Measurements from ENCODE around the gene GMDS. TPM values are rescaled to one million over a fixed set of nuclear protein-coding genes. Genes with fewer than 3 reads are reported as not detected.

The GMDS gene
- total and polyA plus RNA-seq, 4 donors, result 7.3 to 28.3 (median 16.1) TPM

- WGBS, 2 donors, result 92 to 96% methylated on average over 13 of the region's 13 CpGs
- no peaks in the 10 kb centered on the region for H3K36me3 ChIP-seq (ENCODE audit: control insufficient read depth in 4 of 4, insufficient read depth in 4 of 4, low read length in 4 of 4)
- H3K4me3 ChIP-seq, result no peak overlapping the region
- no peaks in the 10 kb centered on the region for H3K9me3 ChIP-seq (ENCODE audit: control insufficient read depth in 4 of 4, insufficient read depth in 3 of 4, low read length in 3 of 4)
- peaks cover 0 to 4% (median 0%) of the 10 kb centered on the region in 5 donors for H3K4me1 ChIP-seq (ENCODE audit: control insufficient read depth in 5 of 5, insufficient read depth in 5 of 5, low read length in 5 of 5)
- no peak for DNase-seq
- no peak overlapping the region for H3K9ac ChIP-seq (ENCODE audit: insufficient read depth in 1 of 2, low read length in 2 of 2)
- no peak for ATAC-seq (ENCODE audit: insufficient read depth, low FRiP score)
- H3K27ac ChIP-seq (ENCODE audit: low read depth in 1 of 2, low read length in 1 of 2), result no peak overlapping the region
- no peak for TF ChIP-seq CTCF (IDR thresholded peaks at IDR 0.05; ENCODE audit: control extremely low read depth, extremely low read depth)
- no peaks in the 10 kb centered on the region for H3K27me3 ChIP-seq (ENCODE audit: control insufficient read depth in 3 of 3, insufficient read depth in 3 of 3, low read length in 2 of 3)
These were observed 284.8 kb downstream of the GMDS start for GRCh38 chr6:1960486-1961142.

DNA sequence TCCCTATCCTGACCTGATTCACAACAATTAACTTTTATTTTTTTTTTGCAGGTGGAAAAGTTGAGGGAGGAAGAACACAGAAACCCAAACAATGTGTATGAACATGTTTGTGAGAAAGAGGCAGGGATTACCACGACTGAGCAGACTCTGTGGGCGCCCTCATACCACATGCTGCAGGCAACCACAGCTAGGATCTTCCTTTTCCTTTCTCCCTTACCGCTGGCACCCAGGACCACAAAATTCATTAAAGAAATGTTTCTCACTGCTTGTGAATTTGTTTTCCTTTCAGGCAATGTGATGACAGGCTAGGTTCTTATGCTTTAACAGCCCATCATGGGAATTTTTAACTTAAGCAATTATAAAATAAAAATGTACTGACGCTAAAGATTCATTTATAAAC is 287.1 kb downstream of the GMDS start:
- 48 to 72% methylated on average over 4 of the region's 4 CpGs for WGBS, 2 donors
- H3K36me3 ChIP-seq (ENCODE audit: control insufficient read depth in 4 of 4, insufficient read depth in 4 of 4, low read length in 4 of 4), result no peaks in the 10 kb centered on the region
- H3K4me1 ChIP-seq (ENCODE audit: control insufficient read depth in 5 of 5, insufficient read depth in 5 of 5, low read length in 5 of 5), result peaks cover 0 to 4% (median 0%) of the 10 kb centered on the region in 5 donors
- no peak for ATAC-seq (ENCODE audit: insufficient read depth, low FRiP score)
- no peak overlapping the region for H3K9ac ChIP-seq (ENCODE audit: insufficient read depth in 1 of 2, low read length in 2 of 2)
- H3K9me3 ChIP-seq (ENCODE audit: control insufficient read depth in 4 of 4, insufficient read depth in 3 of 4, low read length in 3 of 4), result no peaks in the 10 kb centered on the region
- H3K27me3 ChIP-seq (ENCODE audit: control insufficient read depth in 3 of 3, insufficient read depth in 3 of 3, low read length in 2 of 3), result no peaks in the 10 kb centered on the region
- TF ChIP-seq CTCF (IDR thresholded peaks at IDR 0.05; ENCODE audit: control extremely low read depth, extremely low read depth), result no peak
- H3K27ac ChIP-seq (ENCODE audit: low read depth in 1 of 2, low read length in 1 of 2), result no peak overlapping the region
- DNase-seq, result no peak
- no peak overlapping the region for H3K4me3 ChIP-seq

GRCh38 chr6:1957746-1958145 is 287.7 kb downstream of the GMDS start:
- 73 to 75% methylated on average over 5 of the region's 5 CpGs for WGBS, 2 donors
- H3K9ac ChIP-seq (ENCODE audit: insufficient read depth in 1 of 2, low read length in 2 of 2), result no peak overlapping the region
- no peak for TF ChIP-seq CTCF (IDR thresholded peaks at IDR 0.05; ENCODE audit: control extremely low read depth, extremely low read depth)
- no peak overlapping the region for H3K27ac ChIP-seq (ENCODE audit: low read depth in 1 of 2, low read length in 1 of 2)
- H3K4me3 ChIP-seq, result no peak overlapping the region
- H3K27me3 ChIP-seq (ENCODE audit: control insufficient read depth in 3 of 3, insufficient read depth in 3 of 3, low read length in 2 of 3), result no peaks in the 10 kb centered on the region
- no peak for ATAC-seq (ENCODE audit: insufficient read depth, low FRiP score)
- peaks cover 0 to 4% (median 0%) of the 10 kb centered on the region in 5 donors for H3K4me1 ChIP-seq (ENCODE audit: control insufficient read depth in 5 of 5, insufficient read depth in 5 of 5, low read length in 5 of 5)
- H3K9me3 ChIP-seq (ENCODE audit: control insufficient read depth in 4 of 4, insufficient read depth in 3 of 4, low read length in 3 of 4), result no peaks in the 10 kb centered on the region
- no peak for DNase-seq
- H3K36me3 ChIP-seq (ENCODE audit: control insufficient read depth in 4 of 4, insufficient read depth in 4 of 4, low read length in 4 of 4), result no peaks in the 10 kb centered on the region

Data from lung (tissue), 12 donors.